GDM1 (cell line): Measurements from ENCODE around the gene PSMG3.

Source experiments
- DNase-seq: peaks from one replicate; lab custom pipeline; 2025; lab: John Stamatoyannopoulos, UW

PSMG3 gene, protein sequence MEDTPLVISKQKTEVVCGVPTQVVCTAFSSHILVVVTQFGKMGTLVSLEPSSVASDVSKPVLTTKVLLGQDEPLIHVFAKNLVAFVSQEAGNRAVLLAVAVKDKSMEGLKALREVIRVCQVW

DNA sequence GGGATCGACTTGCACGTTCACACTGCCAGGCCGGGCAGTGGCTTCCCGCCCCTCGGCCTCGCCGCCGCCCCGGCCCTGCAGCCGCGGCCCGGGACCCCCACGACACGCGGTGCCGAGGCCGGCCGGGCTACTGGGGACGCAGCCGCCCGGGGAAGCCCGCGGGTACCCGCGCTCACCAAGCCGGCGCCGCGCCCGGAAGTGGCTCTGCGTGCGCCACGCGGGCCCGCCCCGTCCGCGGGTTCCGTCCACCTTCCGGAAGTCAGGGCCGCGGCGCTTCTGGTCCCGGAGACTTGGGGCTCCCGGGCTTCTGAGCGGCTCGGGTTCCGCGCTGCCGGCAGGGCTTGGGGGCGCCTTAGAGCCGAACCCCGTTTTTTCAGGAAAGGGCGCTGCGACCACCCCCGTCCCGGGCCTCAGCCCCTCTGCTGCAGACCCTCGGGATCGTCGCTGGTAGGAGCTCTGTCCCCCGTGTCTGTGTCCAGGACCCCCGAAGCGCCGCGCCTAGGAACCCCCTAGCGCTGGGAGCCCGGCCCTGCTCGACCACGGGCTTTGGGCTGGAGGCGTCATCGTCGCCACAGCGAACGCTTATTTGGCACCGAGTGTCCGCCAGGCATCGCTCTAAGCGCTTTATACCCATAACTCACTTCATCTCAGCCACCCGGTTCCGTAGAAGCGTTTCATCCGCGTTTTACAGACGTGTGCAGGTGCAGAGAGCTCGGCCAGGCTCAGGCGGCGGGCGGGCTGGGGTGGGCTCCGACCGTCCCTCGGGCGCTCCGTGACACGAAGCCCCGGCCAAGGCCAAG, at the start of gene PSMG3:
TSS of gene PSMG3 (minus strand) at position 200 of the 800 bp plus-strand sequence. CDS start 693 bp downstream, outside the sequence.
- peak; percentile 87 for DNase-seq

DNA sequence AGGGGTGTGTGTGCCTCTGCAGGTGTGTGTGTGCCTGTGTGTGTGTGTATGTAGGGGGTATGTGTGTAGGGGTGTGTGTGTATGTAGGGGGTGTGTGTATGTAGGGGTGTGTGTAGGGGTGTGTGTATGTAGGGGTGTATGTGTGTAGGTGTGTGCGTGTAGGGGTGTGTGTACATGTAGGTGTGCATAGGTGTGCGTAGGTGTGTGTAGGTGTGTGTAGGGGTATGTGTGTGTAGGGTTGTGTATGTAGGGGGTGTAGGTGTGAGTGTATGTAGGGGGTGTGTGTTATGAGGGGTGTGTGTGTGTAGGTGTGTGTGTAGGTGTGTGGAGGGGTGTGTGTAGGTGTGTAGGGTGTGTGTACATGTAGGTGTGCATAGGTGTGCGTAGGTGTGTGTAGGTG, 48.6 kb upstream of the PSMG3 start:
- DNase-seq = no peak

DNA sequence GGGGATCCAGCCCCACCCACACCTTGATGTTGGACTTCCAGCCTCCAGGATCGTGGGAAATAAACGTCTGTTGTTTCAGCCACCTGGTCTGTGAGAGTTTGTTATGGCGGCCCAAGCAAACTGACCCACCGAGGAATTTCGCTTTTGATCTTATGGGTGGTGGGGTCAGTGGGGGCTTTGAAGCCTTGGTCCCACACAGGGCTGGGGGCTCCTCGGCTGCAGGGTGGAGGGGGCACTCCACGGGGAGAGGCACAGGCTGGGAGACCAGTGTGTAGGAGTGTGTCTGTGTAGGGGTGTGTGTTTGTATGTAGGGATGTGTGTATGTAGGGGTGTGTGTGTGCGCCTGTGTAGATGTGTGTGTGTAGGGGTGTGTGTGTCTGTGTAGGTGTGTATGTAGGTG, 48.1 kb upstream of the PSMG3 start:
- DNase-seq = no peak

DNA sequence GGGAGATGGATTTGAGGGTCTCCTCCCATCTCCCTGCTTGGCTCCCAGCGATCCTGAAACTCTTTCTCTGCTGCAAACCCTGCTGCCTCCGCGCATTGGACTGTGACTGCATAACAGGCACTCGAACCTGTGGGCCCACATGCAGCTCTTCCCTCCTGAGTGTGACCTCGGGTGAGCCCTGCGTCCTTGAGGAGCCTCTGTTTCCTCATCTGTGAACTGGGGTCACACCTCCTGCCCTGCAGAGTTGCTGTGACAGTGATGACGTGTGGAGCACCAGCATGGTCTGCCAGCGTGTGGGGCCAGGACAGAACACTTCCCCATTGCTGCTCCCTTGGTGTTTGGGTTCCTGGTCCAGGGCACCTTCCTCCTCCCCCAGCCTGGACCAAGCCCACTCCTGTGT, 46.9 kb upstream of the PSMG3 start:
- no peak for DNase-seq

DNA sequence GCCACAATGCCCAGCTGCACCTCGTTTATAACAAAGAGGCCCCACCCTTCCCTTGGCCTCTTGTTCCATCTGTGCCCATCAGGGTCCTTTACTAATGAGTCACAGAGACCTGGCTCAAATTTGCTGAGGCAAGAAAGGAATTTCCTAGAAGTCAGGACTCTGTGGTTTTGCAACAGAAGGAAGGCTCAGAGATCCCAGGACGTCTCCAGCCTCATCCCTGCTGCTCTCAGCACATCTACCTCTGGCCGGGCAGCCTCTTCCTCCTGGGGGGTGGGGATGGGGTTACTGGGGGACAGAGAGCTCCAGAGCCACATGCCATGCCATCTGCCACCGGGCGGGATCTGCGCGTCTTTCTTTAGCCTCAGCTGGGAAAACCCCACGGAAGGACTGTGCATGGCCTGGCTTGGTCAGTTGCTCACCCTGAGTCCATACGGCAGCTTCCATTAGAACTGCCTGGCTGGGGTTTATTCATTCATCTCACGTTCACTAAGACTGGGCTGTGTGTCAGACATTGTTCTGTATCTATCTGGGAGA, 41.9 kb upstream of the PSMG3 start:
- DNase-seq = no peak

DNA sequence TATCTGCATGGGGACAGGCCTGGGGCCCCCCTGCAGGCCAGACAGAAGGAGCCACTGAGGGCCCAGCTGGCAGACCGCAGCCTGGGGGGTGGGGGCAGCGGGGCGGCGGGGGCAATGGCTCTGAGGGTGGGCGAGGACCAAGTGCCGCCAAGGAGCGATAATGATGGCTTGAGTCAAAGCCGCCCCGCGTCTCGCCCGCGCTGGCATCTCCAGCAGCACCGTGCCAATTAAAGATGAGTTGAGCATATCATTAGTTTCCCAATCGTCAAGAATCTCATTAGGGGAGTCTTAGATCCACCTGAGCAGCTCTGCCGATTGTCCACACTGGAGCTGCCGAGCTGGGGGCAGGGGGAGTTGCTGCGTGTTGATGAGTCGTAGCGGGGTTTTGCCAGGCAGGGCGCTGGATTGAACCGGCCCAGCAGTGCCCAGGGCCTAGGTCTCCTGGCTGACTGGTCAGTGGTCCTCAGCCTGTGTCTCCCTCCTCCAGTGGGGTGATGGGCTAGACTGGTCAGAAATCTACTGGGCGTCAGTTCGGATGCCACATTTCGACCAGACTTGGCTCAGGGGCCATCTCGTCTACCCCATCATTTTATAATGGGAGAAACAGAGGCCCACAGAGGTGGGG, 41.0 kb upstream of the PSMG3 start:
- no peak for DNase-seq

DNA sequence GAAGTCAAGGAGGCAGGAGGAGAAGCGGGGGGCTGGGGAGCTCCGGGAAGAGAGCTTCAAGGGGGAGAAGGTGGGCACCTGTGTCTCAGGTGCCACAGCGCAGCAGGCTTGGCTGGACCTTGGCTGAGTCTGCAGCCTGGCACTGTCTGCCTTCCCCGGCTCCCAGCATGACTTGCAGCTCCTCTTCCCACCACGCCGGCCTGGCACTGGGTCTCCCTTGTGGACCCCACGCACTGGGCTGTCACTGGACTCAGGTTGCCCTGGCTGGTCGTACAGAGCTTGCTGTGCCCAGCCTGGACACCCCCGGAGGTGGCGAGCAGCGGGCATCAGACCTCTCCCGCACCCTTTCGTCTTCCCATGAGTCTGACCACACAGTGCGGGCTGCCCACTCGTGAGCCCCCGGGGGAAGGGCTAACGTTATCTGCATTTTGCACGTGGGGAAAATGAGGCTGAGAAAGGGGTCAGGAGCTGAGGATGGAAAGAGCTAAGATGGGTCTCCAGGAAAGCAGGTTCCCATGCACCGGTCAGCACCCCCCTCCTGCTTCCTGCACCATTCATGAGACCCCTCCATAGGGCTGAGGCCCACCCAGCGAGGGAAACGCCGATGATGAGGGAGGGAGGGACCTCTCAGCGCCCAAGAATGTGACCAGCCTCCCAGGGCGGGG, 40.3 kb upstream of the PSMG3 start:
- DNase-seq = no peak

DNA sequence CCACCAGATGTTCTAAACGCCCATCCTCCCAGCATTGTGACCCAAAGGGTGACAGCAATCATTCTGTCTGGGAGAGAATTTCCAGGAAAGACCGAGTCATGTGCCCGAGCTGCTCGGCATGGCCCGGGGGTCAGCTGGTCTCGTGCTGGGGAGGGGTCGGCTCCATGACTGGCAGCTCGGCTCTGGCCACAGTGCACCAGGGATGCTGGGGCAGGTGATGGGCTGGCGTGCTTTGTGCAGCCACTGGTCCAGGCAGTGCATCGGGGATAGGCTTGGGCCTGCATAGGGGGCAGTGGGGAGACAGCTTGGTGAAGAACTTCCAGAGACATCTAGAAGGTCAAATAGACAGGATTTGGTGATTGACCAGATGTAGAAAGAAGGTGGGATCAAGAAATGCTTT, 39.2 kb upstream of the PSMG3 start:
- no peak for DNase-seq

DNA sequence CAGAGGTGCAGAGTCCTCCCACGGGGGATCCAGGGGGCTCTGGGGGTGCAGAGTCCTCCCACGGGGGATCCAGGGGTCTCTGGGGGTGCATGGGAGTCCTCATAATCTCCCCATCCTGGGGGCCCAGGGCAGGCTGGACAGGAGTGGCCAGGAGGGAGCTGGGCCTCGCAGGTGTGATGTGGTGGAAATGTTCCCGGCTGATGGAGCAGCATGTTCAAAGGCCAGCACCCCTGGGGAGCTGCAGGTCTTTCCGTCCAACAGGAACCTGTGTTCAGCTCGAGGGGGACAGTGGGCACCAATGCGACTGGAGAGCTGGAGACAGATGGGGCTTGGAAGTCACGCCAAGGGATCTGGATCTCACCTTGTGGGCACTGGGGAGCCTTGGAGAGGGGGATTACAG, 38.5 kb upstream of the PSMG3 start:
- no peak for DNase-seq

DNA sequence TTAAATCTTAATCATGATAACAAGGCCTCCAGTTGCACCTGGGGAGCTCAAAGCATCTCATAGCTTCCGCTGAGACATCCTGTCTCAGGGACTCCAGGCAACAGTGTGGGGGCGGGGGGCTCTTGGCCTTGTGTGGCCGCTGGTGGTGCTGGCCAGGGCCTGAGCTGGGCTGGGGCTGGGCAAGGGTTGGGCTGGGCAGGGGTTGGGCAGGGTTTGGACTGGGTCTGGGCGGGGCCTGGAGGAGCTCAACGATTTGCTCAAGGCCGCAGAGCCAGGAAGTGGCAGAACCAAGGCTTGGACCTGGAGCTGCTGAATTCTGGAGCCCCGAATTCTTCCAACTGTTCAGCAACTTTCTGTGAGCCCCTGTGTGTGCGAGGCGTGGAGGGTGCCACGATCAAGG, 37.9 kb upstream of the PSMG3 start:
- no peak for DNase-seq

DNA sequence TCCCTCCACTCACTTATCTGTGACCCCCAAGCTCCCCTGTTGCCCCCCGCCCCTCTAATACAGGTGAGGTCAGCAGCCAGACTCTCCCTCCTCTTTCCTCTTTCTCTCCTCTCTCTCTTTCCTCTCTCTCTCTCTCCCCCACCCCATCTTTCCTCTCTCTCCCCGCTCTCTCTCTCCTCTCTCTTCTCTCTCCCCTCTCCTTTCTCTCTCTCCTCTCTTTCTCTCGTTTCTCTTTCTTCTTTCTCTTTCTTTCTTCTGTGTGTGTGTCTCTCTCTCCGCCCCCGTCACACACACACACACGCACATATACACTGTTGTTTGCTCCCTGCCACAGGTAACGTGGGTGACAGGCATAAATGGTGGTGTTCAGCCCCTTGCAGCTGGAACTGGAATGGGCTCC, 37.2 kb upstream of the PSMG3 start:
- DNase-seq = no peak

DNA sequence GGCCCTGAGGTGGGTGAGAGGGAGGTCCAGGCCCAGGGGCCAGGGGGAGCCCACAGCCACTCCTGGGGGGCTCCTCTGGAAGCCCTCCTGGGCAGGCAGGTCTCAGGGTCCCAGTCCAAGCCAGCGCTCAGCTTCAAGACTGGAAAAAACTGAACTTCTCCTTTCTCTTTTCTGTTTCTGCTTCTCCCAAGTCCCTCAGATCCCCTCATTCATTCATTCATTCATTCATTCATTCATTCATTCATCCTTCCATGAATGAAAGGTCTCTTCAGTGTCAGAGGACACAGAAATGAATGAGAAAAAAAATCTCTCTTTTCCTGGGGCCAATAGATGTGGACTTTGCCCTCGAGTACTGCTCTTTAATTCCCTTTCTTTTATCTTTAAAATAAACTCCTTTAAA, 34.6 kb upstream of the PSMG3 start:
- no peak for DNase-seq

DNA sequence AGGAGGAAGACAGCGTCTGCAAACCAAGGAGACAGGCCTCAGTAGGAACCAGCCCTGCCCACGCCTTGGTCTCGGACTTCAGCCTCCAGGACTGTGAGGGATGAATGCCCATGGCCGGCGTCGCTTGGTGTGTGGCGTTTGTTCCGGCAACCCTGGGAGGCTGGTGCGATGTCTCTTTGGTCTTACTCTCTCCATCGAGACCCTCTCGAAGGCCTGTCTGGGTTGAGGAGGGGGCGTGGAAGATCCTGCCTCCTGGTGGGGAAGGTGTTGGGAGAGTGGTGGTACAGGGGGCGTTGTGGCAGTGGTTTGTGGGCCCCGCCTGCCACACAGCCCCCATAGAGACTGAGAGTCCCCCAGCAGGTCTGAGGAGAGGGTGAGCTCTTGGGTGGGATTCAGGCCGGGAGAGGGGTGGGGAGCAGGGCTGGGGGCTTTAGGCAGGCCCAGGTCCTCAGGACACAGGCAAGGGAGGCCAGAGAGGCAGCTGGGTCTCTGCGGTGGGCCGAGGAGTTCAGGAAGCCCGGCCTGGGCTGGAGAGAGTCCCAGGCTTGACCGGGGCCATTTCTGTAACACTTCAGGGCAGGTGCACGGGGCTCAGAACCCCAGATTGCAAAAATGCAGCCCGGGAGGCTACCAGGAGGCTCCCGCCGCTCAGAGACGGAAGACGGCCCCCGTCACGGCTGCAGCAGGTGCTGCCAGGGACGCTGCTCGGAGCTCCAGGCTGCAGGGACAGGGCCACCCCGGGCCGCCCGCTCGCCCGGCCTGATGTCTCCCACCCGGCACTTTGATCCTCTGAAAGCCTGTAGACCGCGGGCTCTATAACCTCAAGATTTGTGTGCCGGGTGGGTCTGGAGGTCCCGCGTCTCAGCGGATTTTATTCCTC, 33.8 kb upstream of the PSMG3 start:
- no peak for DNase-seq

DNA sequence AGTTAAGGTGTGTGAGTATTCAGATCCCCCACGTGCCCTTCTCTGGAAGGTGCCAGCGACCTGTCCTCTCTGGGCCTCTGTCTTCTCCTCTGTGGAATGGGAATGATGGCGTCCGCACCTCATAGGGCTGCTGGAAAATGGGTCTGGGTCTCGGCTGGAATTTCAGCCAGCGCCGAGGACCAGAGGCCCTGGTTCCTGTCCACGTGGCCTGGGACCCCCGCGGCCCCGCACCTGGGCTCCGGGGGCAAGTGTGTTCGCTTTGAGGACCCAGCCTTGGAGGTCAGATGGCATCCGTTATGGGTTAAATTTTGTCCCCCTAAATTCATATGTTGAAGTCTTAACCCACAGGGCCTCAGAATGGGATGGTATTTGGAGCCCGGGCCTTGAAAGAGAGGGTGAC, 32.6 kb upstream of the PSMG3 start:
- no peak for DNase-seq

DNA sequence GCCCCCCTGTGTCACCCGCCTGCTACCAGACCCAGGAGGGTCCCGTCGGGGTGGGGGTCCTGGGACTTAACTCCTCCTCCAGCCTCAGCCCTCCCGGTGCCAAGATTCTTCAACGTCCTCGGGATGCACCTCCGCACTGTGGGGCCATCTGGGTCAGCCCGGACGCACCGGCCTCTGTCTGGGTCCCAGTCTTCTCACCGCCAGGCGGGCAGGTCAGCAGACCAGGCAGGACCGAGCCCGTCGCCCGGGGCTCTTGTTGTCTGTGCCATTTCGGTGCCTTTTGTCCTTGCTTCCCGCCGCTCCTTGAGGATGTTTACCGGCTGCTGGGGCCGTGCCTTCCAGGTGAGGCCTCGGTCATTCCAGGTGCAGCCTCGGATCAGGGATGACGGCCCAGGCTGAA, 32.1 kb upstream of the PSMG3 start:
- no peak for DNase-seq

DNA sequence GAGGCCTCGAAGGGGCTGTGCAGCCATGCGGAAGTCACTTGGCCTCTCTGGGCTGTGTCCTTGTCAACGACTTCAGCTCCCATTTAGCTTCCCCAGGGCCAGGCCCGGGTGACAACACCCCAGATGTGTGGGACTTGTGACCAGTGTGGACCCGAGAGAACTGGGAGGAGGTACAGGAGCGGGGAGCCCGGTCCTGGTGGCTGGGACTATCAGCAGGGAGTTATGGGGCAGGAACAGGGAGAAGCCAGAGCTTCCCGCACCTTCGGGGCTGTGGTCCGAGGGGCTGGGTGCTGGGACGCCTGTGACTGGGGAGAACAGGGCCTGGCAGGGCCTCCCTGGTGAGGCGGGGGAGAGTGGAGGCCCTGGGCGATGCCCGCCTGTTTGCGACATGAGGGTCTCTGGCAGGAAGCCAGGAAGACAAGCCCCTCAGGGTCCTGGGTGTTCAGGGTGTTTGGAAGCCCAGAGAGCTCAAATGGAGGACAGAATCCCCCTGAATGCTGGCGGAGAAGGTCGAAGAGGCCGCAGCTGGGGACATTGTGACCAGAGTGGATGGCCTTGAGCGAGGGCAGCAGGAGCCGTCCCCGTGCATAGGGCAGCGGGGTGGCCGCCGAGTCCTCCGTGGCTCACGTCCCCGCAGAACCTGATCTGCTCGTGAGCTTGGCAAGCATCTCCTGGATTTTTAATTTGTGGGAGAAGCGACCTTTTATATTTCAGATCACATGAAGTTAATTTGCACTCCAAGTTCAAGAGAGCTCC, 30.0 kb upstream of the PSMG3 start:
- no peak for DNase-seq

DNA sequence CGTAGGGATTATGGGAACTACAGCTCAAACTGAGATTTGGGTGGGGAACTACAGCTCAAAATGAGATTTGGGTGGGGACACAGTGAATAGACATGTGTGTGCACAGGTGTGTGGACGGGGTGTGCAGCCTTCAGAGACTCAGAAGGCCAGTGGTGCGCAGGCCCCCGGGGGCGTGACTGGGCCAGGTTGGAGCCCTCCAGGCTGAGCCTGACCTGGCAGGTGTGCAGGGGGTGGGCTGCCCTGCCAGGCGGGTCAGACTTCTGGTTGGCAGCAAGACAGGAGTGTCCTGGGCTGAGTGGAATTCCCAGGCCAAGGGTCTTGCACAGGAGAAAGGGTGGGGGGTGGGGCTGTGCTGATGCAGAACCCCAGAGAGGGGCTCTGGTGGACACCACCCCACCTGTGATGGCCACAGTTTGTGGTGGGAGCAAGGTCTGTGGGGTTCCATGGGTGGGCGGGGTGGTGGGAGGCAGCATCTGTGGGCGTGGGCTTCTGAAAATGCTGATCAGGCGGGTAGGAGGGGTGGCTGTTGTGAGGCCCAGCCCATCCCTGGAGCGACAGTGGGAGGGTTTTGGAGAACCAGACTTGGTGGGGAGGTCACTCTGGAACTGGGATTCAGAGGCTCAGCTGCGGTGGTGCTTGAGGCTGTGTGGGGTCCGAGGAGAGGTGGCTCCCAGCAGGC, 29.3 kb upstream of the PSMG3 start:
- no peak for DNase-seq

DNA sequence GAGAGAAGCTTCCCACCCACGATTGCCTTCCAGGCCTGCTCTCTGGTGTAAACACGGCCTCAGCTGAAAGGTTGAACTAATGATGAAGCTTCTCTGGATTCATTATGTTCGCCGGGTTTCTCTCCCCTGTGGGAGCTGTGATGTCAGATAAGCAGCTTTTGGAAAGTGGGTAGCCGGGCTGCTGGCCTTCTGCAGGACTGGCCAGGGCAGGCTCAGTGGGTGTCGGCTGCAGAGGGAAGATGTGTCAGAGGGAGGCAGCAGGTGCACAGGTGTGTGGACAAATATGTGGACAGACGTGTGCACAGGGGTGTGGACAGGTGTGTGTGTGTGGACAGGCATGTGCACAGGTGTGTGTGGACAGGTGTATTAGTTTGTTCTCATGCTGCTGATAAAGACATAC, 28.5 kb upstream of the PSMG3 start:
- no peak for DNase-seq

DNA sequence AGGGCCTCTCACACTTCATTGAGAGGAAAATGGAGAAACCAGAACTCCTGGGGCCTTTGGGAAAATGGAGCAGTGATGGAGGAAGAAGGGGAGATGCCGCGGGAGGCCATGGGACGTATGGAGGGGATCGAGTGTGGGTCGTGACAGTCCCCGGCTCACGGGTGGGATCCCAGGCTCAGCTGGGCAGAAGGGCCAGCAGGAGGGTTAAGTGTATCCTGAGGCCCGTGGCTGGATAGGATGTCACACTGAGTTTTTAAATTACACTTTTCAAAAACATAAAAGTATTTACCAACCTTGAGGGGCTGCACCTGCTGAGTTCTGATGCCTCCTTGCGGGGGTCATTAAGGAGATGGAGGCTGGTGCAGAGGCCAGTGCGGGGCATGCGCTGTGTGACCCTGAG, 28.0 kb upstream of the PSMG3 start:
- DNase-seq = no peak

DNA sequence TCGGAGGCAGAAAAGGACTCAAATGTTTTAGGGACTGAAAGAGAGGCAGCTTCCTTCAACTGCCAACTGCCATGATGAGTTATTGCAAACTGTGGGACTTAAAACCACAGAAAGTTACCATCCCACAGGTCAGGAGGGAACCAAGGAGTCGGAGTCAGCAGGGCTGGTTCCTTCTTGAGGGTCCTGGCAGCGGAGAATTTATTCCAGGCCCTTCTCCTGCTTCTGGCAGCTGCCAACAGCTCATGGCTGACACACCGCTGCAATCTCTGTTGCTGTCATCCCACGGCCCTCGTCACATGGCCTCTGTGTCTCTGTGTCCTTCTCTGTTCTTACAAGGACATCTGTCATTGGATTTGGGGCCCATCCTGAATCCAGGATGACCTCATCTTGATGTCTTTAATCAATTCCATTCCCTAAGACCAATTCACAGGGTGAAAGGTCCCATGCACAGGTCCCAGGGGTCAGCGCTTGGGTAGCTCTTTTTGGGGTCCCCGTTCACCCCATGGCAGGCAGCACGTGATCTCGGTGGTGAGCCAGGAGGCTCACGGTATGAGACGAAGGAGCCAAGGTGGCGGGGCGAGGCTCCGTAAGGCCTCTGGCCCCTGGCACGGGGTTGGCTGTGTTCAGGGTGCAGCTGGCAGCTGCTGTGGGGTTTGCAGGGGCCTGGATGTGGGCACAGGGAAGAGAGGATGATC, 27.4 kb upstream of the PSMG3 start:
- DNase-seq = no peak
